DOHH2 (cell line): ENCODE results near the gene GLYR1.

Experiments used
- H3F3A ChIP-seq: fragments of 200-600 bp; sonication (generic), shearing (Covaris generic); 2 replicates; pipeline ENCODE4 v1.6.0; 2016; ENCODE audit warnings: antibody characterized with exemption, mild to moderate bottlenecking; ENCODE audit not compliant: control insufficient read depth, insufficient read depth
- H3K27ac ChIP-seq: fragments of 200-600 bp; sonication (generic); 2 replicates; pipeline ENCODE4 v1.5.1; 2014; ENCODE audit warnings: low read depth, mild to moderate bottlenecking, low read length, moderate library complexity
- H3K27me3 ChIP-seq: fragments of 200-600 bp; sonication (generic); 2 replicates; pipeline ENCODE4 v1.6.1; 2014; ENCODE audit warnings: mild to moderate bottlenecking, low read length, mixed read lengths; ENCODE audit not compliant: control insufficient read depth
- H3K36me3 ChIP-seq: fragments of 200-600 bp; sonication (generic); 2 replicates; pipeline ENCODE4 v1.6.1; 2014; ENCODE audit warnings: mild to moderate bottlenecking, low read length, moderate library complexity, mixed read lengths; ENCODE audit not compliant: control insufficient read depth
- H3K4me1 ChIP-seq: fragments of 200-600 bp; sonication (generic); 2 replicates; pipeline ENCODE4 v1.6.1; 2014; ENCODE audit warnings: mild to moderate bottlenecking, low read length, mixed read lengths; ENCODE audit not compliant: control insufficient read depth
- H3K4me2 ChIP-seq: fragments of 200-600 bp; sonication (generic); 2 replicates; pipeline ENCODE4 v1.6.0; 2014; ENCODE audit warnings: mild to moderate bottlenecking, low read length, moderate library complexity
- H3K4me3 ChIP-seq: fragments of 200-600 bp; sonication (generic); 2 replicates; pipeline ENCODE4 v1.5.1; 2014; ENCODE audit warnings: mild to moderate bottlenecking, low read length, mixed read lengths
- H3K79me2 ChIP-seq: fragments of 200-600 bp; sonication (generic); 2 replicates; pipeline ENCODE4 v1.6.1; 2014; ENCODE audit warnings: mild to moderate bottlenecking, low read length, mixed read lengths; ENCODE audit not compliant: control insufficient read depth
- H3K9me2 ChIP-seq: fragments of 200-600 bp; sonication (generic); replicated peaks from 2 replicates; pipeline ENCODE4 v1.6.1; 2014; ENCODE audit warnings: mild to moderate bottlenecking, low read length, mixed read lengths; ENCODE audit not compliant: control insufficient read depth
- H3K9me3 ChIP-seq: fragments of 200-600 bp; sonication (generic); 2 replicates; pipeline ENCODE4 v1.6.1; 2014; ENCODE audit warnings: antibody characterized with exemption, low read length, mixed read lengths; ENCODE audit not compliant: control insufficient read depth, insufficient read depth
- H4K20me1 ChIP-seq: fragments of 200-600 bp; sonication (generic); 2 replicates; pipeline ENCODE4 v1.6.0; 2014; ENCODE audit warnings: low read depth, mild to moderate bottlenecking, antibody characterized with exemption, low read length, moderate library complexity; ENCODE audit not compliant: control insufficient read depth, insufficient read depth
- CTCF ChIP-seq: fragments of 200-600 bp; sonication (generic); IDR thresholded peaks from one replicate; pipeline ENCODE4 v1.5.1; 2014; ENCODE audit warnings: antibody characterized with exemption, mild to moderate bottlenecking, low read depth, low read length; ENCODE audit not compliant: poor library complexity, severe bottlenecking
- EZH2phosphoT487 ChIP-seq: fragments of 200-600 bp; sonication (generic); IDR thresholded peaks from 2 replicates; pipeline ENCODE4 v1.6.1; 2017; ENCODE audit warnings: borderline replicate concordance, mild to moderate bottlenecking, antibody characterized with exemption, low read length, moderate library complexity, mixed read lengths

GLYR1 gene

GRCh38 chr16:4825196-4825595 lies 21.9 kb downstream of the GLYR1 start:
- H3K36me3 ChIP-seq = peaks cover 75% of the 10 kb centered on the region
- H3K9me3 ChIP-seq = no peaks in the 10 kb centered on the region
- no peak overlapping the region for H3K4me3 ChIP-seq
- H4K20me1 ChIP-seq = no peaks in the 10 kb centered on the region
- H3K27ac ChIP-seq = no peak overlapping the region
- H3F3A ChIP-seq = no peaks in the 10 kb centered on the region
- no peaks in the 10 kb centered on the region for H3K4me1 ChIP-seq
- no peak overlapping the region for H3K4me2 ChIP-seq
- H3K27me3 ChIP-seq = no peaks in the 10 kb centered on the region
- no peaks in the 10 kb centered on the region for H3K9me2 ChIP-seq
- H3K79me2 ChIP-seq = peaks cover 3% of the 10 kb centered on the region; the same call in 1 of the 2 replicates
- TF ChIP-seq CTCF (no peak), EZH2phosphoT487 (no peak)

GRCh38 chr16:4820652-4821051 lies 26.4 kb downstream of the GLYR1 start:
- Histone ChIP-seq H3K9me2 (no peaks in the 10 kb centered on the region), H3K4me1 (no peaks in the 10 kb centered on the region), H3K27ac (no peak overlapping the region), H3K9me3 (no peaks in the 10 kb centered on the region), H3K36me3 (peaks cover 67% of the 10 kb centered on the region), H3K4me2 (no peak overlapping the region), H3K4me3 (no peak overlapping the region), H3K27me3 (no peaks in the 10 kb centered on the region), H3K79me2 (no peaks in the 10 kb centered on the region), H4K20me1 (no peaks in the 10 kb centered on the region), H3F3A (no peaks in the 10 kb centered on the region)
- TF ChIP-seq CTCF (no peak), EZH2phosphoT487 (no peak)

GRCh38 chr16:4814542-4815173 lies 32.4 kb downstream of the GLYR1 start:
- Histone ChIP-seq H3K4me3 (no peak overlapping the region), H3K9me3 (no peaks in the 10 kb centered on the region), H3K9me2 (no peaks in the 10 kb centered on the region), H3K27ac (no peak overlapping the region), H4K20me1 (no peaks in the 10 kb centered on the region), H3K36me3 (peaks cover 63% of the 10 kb centered on the region), H3F3A (no peaks in the 10 kb centered on the region), H3K4me1 (no peaks in the 10 kb centered on the region), H3K27me3 (no peaks in the 10 kb centered on the region), H3K4me2 (no peak overlapping the region), H3K79me2 (no peaks in the 10 kb centered on the region)
- TF ChIP-seq EZH2phosphoT487 (no peak), CTCF (no peak)
